GM21786 (cell line): ENCODE measurements around the gene SIRT5.

Source experiments
- ATAC-seq: cut with Tn5 transposase; IDR thresholded peaks from one replicate; pipeline ENCODE4 v1.9.1; 2021; ENCODE audit not compliant: unreplicated experiment

Gene SIRT5

DNA sequence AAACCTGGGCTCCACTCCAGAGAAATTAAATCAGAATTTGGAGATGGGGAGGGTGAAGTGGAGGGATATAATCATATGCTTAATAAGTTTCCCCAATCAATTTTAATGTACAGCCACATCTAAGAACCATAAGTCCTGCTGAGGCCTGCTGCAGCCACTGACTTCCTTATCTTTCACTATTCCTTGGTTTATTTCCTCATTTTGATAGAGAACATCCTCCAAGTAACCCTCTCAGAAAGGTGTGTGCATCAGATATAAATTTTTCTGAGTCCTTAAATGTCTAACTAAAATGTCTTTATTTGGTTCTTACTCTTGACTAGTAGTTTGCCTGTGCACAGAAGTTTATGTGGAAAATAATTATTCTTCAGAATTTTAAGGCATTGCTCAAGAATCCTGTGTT lies 23.7 kb upstream of the SIRT5 start:
- no peak for ATAC-seq

DNA sequence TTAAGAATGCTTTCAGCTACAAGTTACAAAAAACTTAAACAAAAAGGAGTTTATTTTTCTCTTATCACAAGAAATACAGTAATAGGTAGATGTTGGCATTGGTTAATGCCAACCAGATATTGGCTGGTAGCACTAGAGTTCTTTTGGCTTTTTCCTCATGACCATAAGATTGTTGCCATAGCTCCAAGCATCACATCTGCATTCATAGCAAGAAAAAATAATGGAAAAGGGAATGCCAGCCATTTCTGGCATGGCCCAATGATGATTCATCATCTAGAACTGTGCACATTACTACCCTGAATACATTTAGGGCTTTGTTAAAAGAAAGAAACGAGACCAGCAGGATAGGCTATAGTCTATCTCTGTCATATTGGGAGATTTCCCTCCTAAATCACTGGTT lies 20.8 kb upstream of the SIRT5 start:
- ATAC-seq: no peak

DNA sequence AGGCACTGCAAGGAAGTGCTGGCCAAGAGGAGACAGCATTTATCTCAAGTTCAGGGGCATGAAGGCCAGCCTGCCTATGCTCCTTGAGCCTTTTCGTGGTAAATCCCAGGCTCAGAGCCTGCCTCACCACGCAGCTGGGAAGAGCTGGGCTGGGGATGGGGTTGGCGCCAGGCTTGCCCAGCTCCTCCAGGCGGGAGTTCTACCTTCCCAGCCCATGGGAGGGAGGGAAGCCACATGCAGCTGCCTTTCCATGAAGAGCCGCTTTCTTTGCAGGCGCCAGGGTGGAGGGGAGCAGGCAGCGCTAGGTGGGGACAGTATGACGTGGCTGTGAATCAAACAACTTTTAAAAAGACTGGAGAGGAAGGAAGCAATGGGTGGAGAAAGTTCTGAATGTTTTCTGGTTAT lies 19.5 kb upstream of the SIRT5 start:
- no peak for ATAC-seq

DNA sequence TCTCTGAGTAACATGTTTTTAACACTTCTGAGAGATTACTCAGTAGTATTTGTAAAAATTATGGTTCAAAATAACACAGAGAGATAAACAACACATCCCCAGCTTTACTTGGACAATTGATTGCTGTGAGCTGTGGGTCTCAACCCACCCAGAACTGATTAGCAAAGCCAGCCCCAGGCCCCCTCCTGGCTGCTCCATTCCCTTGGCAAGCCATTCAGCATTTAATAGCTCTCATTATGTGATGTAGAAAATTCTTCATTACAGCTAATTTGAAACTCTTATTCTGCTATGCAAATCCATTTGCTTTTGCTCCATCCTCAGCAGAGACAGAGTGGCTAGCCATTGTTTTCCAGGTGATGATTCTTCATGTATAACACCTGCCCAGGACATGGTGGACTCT lies 16.6 kb upstream of the SIRT5 start:
- no peak for ATAC-seq

DNA sequence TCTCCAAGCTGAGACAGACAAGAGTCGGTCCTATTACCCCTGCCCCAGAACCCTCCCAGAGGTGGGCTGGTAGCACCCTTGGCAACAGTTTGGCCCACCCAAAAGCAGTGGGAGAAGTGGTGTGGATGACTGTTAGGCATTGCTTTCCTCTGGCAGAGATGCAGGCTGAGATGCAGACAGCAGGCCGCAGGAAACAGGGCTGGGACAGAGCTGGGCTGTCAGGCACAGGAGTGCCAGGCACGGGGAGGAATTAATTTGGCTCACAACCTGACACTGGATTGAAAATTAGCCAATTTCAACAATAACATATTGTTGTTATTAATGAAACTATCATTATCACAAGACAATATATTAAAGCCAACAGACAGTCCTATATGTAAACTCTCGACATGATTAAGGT lies 15.7 kb upstream of the SIRT5 start:
- no peak for ATAC-seq

DNA sequence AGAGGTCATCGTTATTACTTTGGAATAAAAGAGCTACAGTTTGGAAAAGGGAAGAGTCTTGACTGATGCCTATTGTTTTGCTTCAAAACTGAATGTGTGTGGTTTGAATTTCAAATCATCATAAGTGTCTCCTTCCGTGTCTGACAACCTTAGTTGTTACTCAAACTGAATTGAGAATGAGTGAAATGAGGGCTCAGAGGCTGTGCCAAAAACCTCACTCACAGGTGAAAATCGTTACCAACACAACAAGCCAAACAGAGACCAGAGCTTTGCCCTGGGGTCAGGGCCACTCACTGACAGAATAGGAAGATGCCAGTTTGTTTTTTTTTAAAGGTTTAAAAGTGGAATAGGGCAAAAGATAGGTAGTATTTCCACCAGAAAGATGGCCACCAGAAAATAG lies 15.2 kb upstream of the SIRT5 start:
- no peak for ATAC-seq

DNA sequence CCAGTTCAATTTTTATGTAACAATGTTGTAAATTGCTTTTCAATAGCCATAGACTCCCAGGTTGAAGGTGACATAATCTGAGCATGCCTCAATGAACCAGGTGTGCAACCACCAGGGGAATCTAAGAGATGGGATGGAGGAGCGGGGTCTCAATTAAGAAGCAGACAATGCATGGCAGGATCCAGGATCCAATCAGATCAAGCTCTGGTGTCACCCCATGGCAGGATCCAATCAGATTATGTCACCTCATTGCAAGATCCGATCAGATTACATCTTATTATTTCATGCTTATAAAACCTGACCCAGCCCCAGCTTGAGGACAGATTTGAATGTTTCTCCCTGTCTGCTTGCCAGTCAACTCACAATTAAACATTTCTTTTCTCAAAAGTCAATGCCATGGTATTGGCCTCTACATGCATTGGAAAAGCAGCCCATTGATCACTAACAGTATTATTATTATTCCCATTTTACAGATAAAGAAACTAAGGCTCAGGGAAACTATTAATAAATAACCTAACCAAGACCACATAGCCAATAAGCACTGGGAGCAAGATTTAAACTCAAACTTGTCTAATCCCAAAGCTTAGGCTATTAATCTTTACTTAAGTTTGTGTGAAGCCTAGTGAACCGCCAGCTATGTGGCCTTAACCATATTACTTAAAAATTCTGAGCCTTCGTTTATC lies 14.3 kb upstream of the SIRT5 start:
- ATAC-seq: no peak

DNA sequence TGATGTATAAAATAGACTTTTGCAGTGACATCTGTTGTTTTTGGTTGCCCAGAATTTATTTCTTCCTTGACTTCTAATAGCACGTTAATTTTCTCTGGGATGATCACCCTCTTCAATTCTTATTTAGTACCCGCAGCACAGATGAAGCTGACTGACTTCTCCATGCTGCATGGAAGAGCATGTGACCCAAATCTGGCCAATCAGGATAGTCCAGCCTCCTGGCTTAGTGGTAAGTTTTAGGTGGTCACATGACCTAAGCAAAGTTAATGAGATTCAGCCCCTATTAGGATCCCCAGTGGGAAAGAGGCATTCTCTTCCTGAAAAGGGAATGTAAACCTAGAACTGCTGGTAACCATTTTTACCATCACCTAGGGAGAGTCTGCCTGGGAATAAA lies 13.8 kb upstream of the SIRT5 start:
- no peak for ATAC-seq

DNA sequence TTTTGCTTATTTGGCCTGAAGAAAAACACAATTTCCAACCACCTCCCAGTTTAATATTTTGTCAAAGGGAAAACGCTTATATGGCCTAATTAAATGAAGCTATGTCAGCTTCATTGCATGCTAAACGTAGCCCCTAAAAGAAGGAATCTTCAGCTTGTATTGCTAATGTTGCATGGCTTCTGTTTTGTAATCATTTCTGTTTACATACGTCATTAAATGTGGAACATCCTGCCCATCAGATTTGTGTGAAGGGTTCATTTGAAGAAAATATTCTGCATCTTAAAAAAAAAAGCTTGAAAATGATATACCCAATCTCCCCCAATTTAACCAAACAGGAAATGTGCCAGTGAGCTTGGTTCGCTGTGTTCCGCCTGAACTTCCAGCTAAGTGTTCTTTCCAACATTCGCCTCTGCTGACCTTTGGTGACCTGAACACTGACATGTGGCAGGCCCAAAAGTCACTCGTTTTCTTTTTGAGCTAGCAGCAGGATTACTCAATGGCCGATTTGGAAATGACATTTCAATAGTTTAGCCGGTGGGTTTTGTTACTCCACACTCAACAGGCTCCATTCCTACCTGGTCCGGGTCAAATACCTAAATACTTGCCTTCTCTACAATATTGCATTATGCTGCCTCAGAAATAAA lies 12.7 kb upstream of the SIRT5 start:
- ATAC-seq: no peak

DNA sequence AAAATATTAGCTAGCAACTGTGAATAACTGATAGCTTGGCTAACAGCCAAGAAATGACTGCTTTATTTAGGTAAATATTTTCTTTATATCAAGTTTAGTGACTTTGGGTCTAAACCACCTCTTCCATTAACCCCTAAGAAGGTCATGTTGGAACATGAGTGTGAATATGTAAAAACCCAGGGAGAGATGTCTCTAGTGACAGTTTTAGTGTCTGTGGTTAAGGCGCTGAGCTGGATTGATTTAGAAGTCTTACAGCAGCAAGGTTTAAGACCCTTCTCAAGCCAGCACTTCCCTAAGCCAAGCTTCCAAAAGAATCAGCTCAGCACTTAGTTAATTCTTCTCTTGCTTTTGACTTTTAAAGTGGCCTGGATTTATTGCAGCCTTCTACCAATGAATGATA lies 11.4 kb upstream of the SIRT5 start:
- no peak for ATAC-seq

DNA sequence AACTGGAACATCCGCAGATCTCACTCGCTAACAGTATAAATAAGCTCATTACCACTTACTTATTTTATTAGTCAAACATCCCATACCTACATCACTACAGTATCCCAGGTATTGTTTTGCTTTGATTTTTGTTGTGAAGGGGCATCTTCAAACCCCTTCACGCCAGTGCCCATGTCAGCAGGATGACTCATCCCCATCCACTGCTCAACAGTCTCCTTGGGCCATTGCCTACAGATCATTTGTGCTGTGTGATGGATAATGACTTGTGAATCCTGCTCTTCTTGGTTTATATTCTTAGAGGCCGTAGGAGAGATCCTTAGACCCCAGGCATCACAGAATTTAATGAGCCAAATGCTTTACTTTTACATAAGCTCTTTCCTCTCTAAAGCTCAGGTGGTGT lies 8.5 kb upstream of the SIRT5 start:
- no peak for ATAC-seq

DNA sequence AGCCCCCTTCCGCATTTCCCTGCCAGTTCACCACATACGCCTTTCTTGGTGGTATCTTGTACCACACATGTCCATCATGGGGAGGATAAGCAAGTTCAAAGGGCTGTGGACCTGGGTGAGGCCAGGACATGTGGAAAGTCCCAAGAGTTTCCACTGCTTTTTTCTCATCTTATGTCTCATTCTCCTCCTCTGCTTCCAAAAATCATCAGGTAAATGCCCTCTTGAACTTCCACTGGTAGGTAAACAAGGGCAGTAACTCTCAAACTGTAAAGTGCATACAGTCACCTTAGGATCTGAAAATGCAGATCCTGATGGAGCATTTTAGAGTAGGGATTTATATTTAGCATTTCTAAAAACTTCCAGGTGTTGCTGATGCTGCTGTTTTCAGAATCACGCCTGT lies 7.9 kb upstream of the SIRT5 start:
- no peak for ATAC-seq

DNA sequence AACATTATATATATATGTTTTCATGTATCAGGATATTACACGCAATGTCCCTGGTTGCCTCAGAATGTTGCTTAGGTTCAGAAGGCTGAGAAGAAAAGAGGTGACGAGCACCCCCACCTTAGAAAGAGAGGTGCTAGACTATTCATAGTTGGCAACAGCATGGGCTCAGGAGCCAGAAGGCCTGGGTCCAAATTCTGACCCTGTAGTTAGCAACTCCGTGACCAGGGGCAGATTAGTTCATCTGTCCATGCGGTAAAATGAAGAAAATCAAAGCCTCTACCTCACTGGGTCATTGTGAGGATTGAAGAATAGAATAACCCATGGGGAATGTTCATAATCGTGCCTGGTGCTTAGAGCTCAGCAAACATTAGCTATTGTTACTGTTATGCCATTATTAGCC lies 5.4 kb upstream of the SIRT5 start:
- no peak for ATAC-seq

DNA sequence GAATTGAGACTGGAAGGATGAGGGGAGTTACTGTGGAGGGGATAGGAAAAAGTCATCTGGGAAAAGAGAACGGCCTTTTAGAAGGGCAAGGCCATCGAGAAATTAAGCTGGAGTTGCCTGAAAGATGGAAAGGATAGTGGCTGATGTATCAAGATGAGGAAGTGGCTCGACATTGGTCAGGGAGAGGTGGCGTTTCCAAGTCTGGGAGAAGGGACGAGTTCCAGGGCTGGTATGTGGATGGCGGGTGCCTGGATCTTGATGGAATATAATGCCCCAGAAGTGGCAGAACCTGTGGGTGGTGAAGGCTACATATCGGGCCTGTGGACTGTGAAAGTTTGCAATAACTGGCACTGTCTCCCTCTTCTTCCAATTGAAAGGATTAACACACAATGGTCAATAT lies 2.2 kb upstream of the SIRT5 start:
- ATAC-seq: no peak

DNA sequence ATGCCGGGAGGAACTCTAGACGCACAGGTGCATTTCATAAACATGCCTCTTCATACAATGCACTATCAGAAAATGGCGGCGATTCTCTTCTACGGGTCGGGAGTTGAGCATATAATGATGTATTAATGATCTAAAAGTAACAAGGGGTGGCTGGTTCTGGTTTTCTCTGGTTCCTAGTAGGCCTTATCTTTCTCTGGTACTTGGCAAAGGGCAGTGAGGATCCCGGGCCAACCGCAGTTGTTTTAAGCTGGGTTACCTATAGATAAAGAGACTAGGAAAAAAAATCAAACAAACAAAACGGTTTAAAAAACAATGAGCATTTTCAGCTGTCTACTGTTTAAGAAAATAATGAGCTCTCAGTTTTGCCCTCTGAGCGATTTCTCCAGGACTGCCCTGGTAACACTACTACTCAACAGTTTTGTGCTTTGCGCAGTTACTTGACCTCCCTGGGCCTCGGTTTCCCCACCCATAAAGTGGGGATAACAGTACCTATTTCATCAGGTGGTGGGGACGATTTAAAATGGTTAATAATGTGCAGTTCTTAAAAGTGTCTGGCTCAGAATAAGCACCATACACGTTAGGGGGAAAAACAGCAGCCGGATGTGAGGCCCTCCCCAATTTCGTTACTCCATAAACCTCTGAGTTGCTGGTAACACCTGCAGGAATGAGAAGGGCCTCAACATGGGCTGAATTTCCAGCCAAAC lies 1.3 kb upstream of the SIRT5 start:
- ATAC-seq: no peak

DNA sequence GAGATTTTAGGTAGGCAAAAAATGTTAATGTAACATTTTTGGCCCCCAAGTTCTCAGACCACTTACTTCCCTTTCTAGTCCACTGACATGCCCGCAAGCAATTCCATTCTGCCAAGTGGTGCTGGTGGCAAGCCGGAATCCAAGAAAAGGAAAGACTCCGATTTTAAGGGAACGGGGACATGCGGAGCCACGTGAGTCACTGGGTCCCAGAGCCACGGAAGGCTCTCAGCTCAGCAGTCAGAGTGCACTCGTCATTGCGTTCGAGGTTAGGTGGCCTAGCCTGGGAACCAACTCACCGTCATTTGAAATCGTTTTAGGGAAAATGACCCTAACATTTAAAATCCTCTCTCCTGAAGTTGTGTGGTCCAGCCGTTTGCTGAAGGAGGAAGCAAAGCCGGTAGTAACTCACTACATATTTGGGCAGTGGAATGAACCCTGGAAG lies 711 bp upstream of the SIRT5 start:
- ATAC-seq: no peak

DNA sequence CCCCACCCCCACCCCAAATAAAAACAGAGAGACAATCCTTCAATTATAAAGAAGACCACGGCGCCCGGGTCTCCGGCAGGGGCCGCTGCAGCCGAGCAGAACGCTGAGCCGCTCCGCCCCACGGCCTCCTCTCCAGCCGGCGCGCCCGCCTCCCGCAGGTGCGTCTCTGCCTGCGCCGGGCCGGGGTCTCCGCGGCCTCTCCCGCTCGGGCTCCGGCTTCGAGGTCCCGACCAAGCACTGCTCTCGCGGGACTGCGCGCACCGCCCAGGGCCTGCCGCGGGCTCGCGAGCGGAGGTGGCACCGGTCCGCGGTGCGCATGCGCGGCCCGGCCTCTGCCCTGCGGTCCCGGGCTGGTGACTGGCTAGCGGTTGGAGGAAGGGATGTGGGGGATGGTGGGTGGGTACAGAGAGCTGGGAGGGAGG lies 241 bp upstream of the SIRT5 start:
- peak; percentile 65 for ATAC-seq

DNA sequence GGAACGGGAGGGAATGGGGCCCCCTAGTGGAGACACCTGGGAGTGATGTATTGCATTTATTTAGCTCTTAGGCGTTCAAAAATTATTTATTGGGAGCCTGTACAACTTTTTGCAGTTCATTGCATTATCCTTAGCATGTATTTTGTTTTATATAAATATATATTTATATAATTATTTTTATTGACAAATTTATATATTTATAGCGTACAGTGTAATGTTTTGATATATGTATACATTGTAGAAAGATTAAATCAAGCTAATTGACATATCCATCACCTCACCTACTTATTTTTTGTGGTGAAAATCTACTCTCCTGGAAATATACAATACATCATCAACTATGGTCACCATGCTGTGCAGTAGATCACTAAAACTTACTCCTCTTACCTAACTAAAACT lies 975 bp downstream of the SIRT5 start:
- ATAC-seq: no peak

DNA sequence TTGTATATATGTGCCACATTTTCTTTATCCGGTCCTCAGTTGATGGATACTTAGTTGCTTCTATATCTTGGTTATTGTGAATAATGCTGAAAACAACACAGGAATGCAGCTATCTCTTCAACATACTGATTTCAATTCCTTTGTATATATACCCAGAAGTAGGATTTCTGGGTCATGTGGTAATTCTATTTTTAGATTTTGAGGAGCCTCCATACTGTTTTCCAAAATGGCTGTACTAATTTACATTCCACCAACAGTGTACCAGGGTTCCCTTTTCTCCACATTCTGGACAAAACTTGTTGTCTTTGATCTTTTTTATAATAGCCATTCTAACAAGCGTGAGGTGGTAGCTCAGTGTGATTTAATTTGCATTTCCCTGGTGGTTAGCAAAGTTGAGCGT lies 1.6 kb downstream of the SIRT5 start:
- no peak for ATAC-seq

DNA sequence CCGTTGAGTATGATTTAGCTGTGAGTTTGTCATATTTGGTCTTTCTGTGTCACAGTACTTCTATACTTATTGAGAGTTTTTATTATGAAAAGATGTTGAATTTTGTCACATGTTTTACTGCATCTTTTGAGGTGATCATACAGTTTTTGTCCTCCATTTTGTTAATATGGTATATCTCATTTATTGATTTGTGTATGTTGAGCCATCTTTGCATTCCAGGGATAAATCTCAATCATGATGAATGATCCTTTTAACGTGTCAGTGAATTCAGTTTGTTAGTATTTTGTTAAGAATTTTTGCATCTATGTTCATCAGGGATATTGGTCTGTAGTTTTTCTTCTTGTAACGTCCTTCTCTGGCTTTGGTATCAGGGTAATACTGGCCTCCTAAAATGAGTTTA lies 3.5 kb downstream of the SIRT5 start:
- ATAC-seq: no peak

DNA sequence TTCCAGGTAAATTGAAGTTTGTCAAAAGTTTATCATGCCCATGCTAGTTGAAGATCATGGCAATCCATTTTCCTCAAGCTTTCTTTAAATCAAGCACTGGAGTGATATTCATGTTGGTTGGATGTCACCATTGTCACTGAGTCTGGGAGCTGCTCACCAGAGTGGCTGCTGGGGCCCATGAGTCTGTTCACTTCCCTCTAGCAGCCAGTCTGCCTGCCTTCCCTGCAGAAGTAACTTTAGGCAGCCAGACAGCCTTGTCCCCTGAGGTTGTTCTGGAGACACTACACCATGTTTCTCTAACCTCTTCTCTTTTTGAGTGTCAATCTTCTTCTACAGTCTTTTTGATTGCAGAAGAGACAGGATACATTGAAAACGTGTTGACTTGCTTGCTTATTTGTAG lies 5.5 kb downstream of the SIRT5 start:
- ATAC-seq: no peak

DNA sequence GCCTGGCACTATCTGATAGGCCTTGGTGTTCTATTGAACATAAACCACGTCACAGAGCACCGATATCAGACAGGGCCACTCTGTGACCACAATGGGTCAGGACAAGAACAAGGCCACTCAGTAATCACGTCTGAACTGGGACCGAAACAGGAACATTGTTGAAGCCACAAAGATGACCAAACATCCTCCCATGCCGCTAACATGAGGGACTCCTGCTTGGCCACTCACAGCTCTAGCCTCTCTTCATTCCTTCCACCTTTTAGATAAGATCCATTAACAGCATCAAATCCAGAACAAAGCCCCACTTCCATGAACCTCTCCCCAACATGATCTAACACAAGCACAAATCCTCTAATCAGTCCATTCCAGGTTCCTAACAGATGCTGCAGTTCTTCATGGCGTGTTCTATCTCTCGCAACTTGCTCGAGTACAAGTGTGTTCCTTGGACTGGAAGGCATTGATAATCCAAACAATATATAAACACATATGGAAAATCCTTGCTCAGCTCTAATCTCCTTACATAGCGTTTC lies 7.4 kb downstream of the SIRT5 start:
- no peak for ATAC-seq
